GM19452 (cell line): Measurements from ENCODE around the gene TRAPPC12.

Experiments used
- ATAC-seq: cut with Tn5 transposase; IDR thresholded peaks from one replicate; pipeline ENCODE4 v1.9.1; 2021; ENCODE audit not compliant: unreplicated experiment

TRAPPC12 gene

GRCh38 chr2:3405876-3406275 is 26.4 kb downstream of the TRAPPC12 start:
- ATAC-seq = no peak

GRCh38 chr2:3406501-3406900 is 27.0 kb downstream of the TRAPPC12 start:
- ATAC-seq = no peak

- no peak for ATAC-seq
Observed at GRCh38 chr2:3408781-3409180, 29.3 kb downstream of the TRAPPC12 start.

GRCh38 chr2:3409627-3410170 is 30.2 kb downstream of the TRAPPC12 start:
- ATAC-seq = no peak

- ATAC-seq = no peak
Observed at GRCh38 chr2:3411103-3411502, 31.6 kb downstream of the TRAPPC12 start.

GRCh38 chr2:3413697-3414096 is 34.2 kb downstream of the TRAPPC12 start:
- no peak for ATAC-seq

- no peak for ATAC-seq
Observed at GRCh38 chr2:3414133-3414860, 34.8 kb downstream of the TRAPPC12 start.

GRCh38 chr2:3418766-3419404 is 39.4 kb downstream of the TRAPPC12 start:
- ATAC-seq = no peak

- no peak for ATAC-seq
Observed at GRCh38 chr2:3420076-3420768, 40.7 kb downstream of the TRAPPC12 start.

- no peak for ATAC-seq
Observed at GRCh38 chr2:3420769-3421397, 41.4 kb downstream of the TRAPPC12 start.

GRCh38 chr2:3421580-3421979 is 42.1 kb downstream of the TRAPPC12 start:
- ATAC-seq = no peak

GRCh38 chr2:3422161-3422779 is 42.8 kb downstream of the TRAPPC12 start:
- no peak for ATAC-seq

- ATAC-seq = no peak
Observed at GRCh38 chr2:3423492-3424170, 44.1 kb downstream of the TRAPPC12 start.

GRCh38 chr2:3424171-3424795 is 44.8 kb downstream of the TRAPPC12 start:
- ATAC-seq = no peak

GRCh38 chr2:3426615-3427014 is 47.1 kb downstream of the TRAPPC12 start:
- no peak for ATAC-seq

- peak; percentile 55 for ATAC-seq
Observed at GRCh38 chr2:3427272-3427671, 47.8 kb downstream of the TRAPPC12 start.

GRCh38 chr2:3428577-3428976 is 49.1 kb downstream of the TRAPPC12 start:
- ATAC-seq = no peak

GRCh38 chr2:3429066-3429610 is 49.6 kb downstream of the TRAPPC12 start:
- ATAC-seq = no peak

GRCh38 chr2:3430172-3430571 is 50.7 kb downstream of the TRAPPC12 start:
- ATAC-seq = no peak
